GM23338 (cell line): ENCODE results near the gene EGFL7. TPM values are rescaled to one million over a fixed set of nuclear protein-coding genes. Genes with fewer than 3 reads are reported as not detected.

ENCODE experiments used
- ATAC-seq: fragments of 200-7000 bp; cut with Tn5 transposase; 3 replicates; pipeline ENCODE4 v1.9.1; 2020
- DNase-seq: peaks from one replicate; pipeline ENCODE4 v3.0.0-alpha.2; 2015; ENCODE audit warnings: low spot score
- H2AFZ ChIP-seq: fragments of 200-600 bp; sonication (generic); 2 replicates; pipeline ENCODE4 v1.8.0; 2016; ENCODE audit warnings: antibody characterized with exemption, mild to moderate bottlenecking, moderate library complexity
- H3F3A ChIP-seq: fragments of 200-600 bp; sonication (generic); replicated peaks from 2 replicates; pipeline ENCODE4 v1.8.0; 2017; ENCODE audit warnings: antibody characterized with exemption, mixed run types, low read depth
- H3K27ac ChIP-seq: fragments of 200-600 bp; sonication (generic); 2 replicates; pipeline ENCODE4 v1.6.1; 2016; ENCODE audit warnings: low read depth
- H3K27me3 ChIP-seq: fragments of 200-600 bp; sonication (generic); 2 replicates; pipeline ENCODE4 v1.8.0; 2016; ENCODE audit warnings: mild to moderate bottlenecking, mixed run types, moderate library complexity; ENCODE audit not compliant: insufficient read depth
- H3K36me3 ChIP-seq: fragments of 200-600 bp; sonication (generic); 2 replicates; pipeline ENCODE4 v1.8.0; 2016; ENCODE audit warnings: mild to moderate bottlenecking; ENCODE audit not compliant: insufficient read depth
- H3K4me1 ChIP-seq: fragments of 200-600 bp; sonication (generic); 2 replicates; pipeline ENCODE4 v1.8.0; 2016; ENCODE audit warnings: mild to moderate bottlenecking, moderate library complexity; ENCODE audit not compliant: insufficient read depth
- H3K4me2 ChIP-seq: fragments of 200-600 bp; sonication (generic); 2 replicates; pipeline ENCODE4 v1.7.1; 2017; ENCODE audit warnings: mixed run types
- H3K4me3 ChIP-seq: fragments of 200-600 bp; sonication (generic); 2 replicates; pipeline ENCODE4 v1.6.1; 2016; ENCODE audit warnings: mixed run types
- H3K79me2 ChIP-seq: fragments of 200-600 bp; sonication (generic); replicated peaks from 2 replicates; pipeline ENCODE4 v1.8.0; 2017; ENCODE audit warnings: mild to moderate bottlenecking; ENCODE audit not compliant: insufficient read depth
- H3K9me2 ChIP-seq: fragments of 200-600 bp; sonication (generic); 2 replicates; pipeline ENCODE4 v1.8.0; 2017; ENCODE audit not compliant: insufficient read depth
- H4K20me1 ChIP-seq: fragments of 200-600 bp; sonication (generic); replicated peaks from 2 replicates; pipeline ENCODE4 v1.8.0; 2017; ENCODE audit warnings: mild to moderate bottlenecking; ENCODE audit not compliant: insufficient read depth
- H3K27ac Mint-ChIP-seq: 2 replicates; pipeline ENCODE4 v1.8.0; 2020; ENCODE audit warnings: inconsistent platforms, mild to moderate bottlenecking, moderate library complexity, mixed read lengths
- H3K27me3 Mint-ChIP-seq: 3 replicates; pipeline ENCODE4 v1.8.0; 2022; ENCODE audit warnings: low read depth, mild to moderate bottlenecking, moderate library complexity, mixed read lengths, inconsistent platforms; ENCODE audit not compliant: insufficient read depth, poor library complexity
- H3K36me3 Mint-ChIP-seq: 3 replicates; pipeline ENCODE4 v1.8.0; 2021; ENCODE audit warnings: low read depth, mild to moderate bottlenecking, inconsistent platforms, moderate library complexity, mixed read lengths
- H3K4me1 Mint-ChIP-seq: 3 replicates; pipeline ENCODE4 v1.8.0; 2020; ENCODE audit warnings: mild to moderate bottlenecking, inconsistent platforms, mixed read lengths
- H3K4me3 Mint-ChIP-seq: 3 replicates; pipeline ENCODE4 v1.8.0; 2021; ENCODE audit warnings: moderate library complexity, mild to moderate bottlenecking, inconsistent platforms, mixed read lengths
- H3K9me3 Mint-ChIP-seq: 3 replicates; pipeline ENCODE4 v1.8.0; 2020; ENCODE audit warnings: moderate library complexity, mild to moderate bottlenecking, inconsistent platforms, mixed read lengths
- CREB1 ChIP-seq: fragments of 250-450 bp; sonication (Bioruptor Pico); IDR thresholded peaks from 2 replicates; pipeline ENCODE4 v1.5.0; 2020; ENCODE audit warnings: low read depth, mild to moderate bottlenecking, moderate library complexity
- CTCF ChIP-seq, 2 experiments: fragments of 200-600 bp in 1 of 2; sonication (generic) in 1 of 2; conservative IDR thresholded peaks; 2 replicates each; pipeline versions ENCODE4 v1.5.1 to v1.6.1; 2016 to 2017; ENCODE audit warnings: antibody characterized with exemption in 2 of 2, low read depth in 2 of 2, mild to moderate bottlenecking in 2 of 2, moderate library complexity in 1 of 2
- ETS1 ChIP-seq: IDR thresholded peaks from 2 replicates; pipeline ENCODE4 v1.6.1; 2016; ENCODE audit warnings: antibody characterized with exemption
- EZH2 ChIP-seq: fragments of 200-600 bp; sonication (generic); IDR thresholded peaks from one replicate; pipeline ENCODE4 v1.8.0; 2017; ENCODE audit warnings: antibody characterized with exemption, mild to moderate bottlenecking, low read depth; ENCODE audit not compliant: unreplicated experiment
- EZH2phosphoT487 ChIP-seq: fragments of 200-600 bp; sonication (generic); IDR thresholded peaks from one replicate; pipeline ENCODE4 v1.8.1; 2018; ENCODE audit warnings: antibody characterized with exemption; ENCODE audit not compliant: unreplicated experiment
- JUNB ChIP-seq: IDR thresholded peaks from one replicate; pipeline ENCODE4 v1.6.1; 2016; ENCODE audit warnings: antibody characterized with exemption; ENCODE audit not compliant: unreplicated experiment
- NANOG ChIP-seq: IDR thresholded peaks from 2 replicates; pipeline ENCODE4 v1.6.1; 2016; ENCODE audit warnings: antibody characterized with exemption, borderline replicate concordance
- POLR2AphosphoS5 ChIP-seq: IDR thresholded peaks from 2 replicates; pipeline ENCODE4 v1.6.1; 2016; ENCODE audit warnings: antibody characterized with exemption, low read depth
- REST ChIP-seq: IDR thresholded peaks from one replicate; pipeline ENCODE4 v1.6.1; 2018; ENCODE audit warnings: antibody characterized with exemption; ENCODE audit not compliant: unreplicated experiment
- ZNF114 ChIP-seq: fragments of 250-450 bp; sonication (Bioruptor Pico); IDR thresholded peaks from 2 replicates; pipeline ENCODE4 v1.5.0; 2020; ENCODE audit warnings: mild to moderate bottlenecking, moderate library complexity
- ZNF331 ChIP-seq: fragments of 250-450 bp; sonication (Bioruptor Pico); IDR thresholded peaks from 2 replicates; pipeline ENCODE4 v1.5.0; 2020; ENCODE audit warnings: low read depth, mild to moderate bottlenecking, moderate library complexity
- ZNF462 ChIP-seq: fragments of 250-450 bp; sonication (Bioruptor Pico); IDR thresholded peaks from 2 replicates; pipeline ENCODE4 v1.5.0; 2020; ENCODE audit warnings: mild to moderate bottlenecking, moderate library complexity
- polyA plus RNA-seq: library from polyadenylated mRNA; unstranded; fragments of >200 nt; fragmentation: Nextera tagmentation; extraction: Ambion mirVana; gene quantifications from 2 replicates; pipeline ENCODE4 v1.2.1, GENCODE V29; 2016
- total RNA-seq: library from RNA; depleted of rRNA; stranded (reverse); fragments of >200 nt; shearing (Covaris generic); gene quantifications from 2 replicates; pipeline ENCODE4 v1.2.3, GENCODE V29; 2014

The EGFL7 gene
- total and polyA plus RNA-seq, 2 experiments from 2014 or later = 44.4 to 60.8 TPM

GRCh38 chr9:136689108-136689460, 26.4 kb downstream of the EGFL7 start (continued):
- TF ChIP-seq ZNF114 (CRISPR knock-in tag) (no peak), CREB1 (CRISPR knock-in tag) (no peak), ZNF331 (CRISPR knock-in tag) (no peak), JUNB (no peak), EZH2phosphoT487 (no peak), NANOG (no peak), POLR2AphosphoS5 (no peak)

GRCh38 chr9:136690104-136690805, 27.5 kb downstream of the EGFL7 start:
- no peak overlapping the region for H3K4me3 Mint-ChIP-seq
- peaks cover 7% of the 10 kb centered on the region; the same call in 1 of the 2 replicates for H3K79me2 ChIP-seq
- H3K27ac Mint-ChIP-seq = no peak overlapping the region
- DNase-seq (no peak), ATAC-seq (no peak)
- peaks cover 10% of the 10 kb centered on the region; the same call in 2 of the 3 replicates for H3K4me1 Mint-ChIP-seq
- no peaks in the 10 kb centered on the region for H3K9me3 Mint-ChIP-seq
- H3F3A ChIP-seq = 0 out of 2 replicates have a peak, but pooled peaks cover 3% of the 10 kb centered on the region
- H3K27ac ChIP-seq = no peak overlapping the region
- H3K27me3 Mint-ChIP-seq = peaks cover 20% of the 10 kb centered on the region
- H3K9me2 ChIP-seq = no peaks in the 10 kb centered on the region
- H3K4me2 ChIP-seq = no peak overlapping the region
- H3K4me1 ChIP-seq = no peaks in the 10 kb centered on the region; the same call in 1 of the 2 replicates
- TF ChIP-seq ETS1 (no peak), JUNB (no peak), EZH2phosphoT487 (no peak), REST (no peak), CTCF (conservative IDR thresholded peaks at IDR 0.05; ENCODE audit: low read depth in 2 of 2) (no peak), ZNF114 (CRISPR knock-in tag) (no peak), ZNF462 (CRISPR knock-in tag) (no peak), ZNF331 (CRISPR knock-in tag) (no peak), EZH2 (no peak), CREB1 (CRISPR knock-in tag) (no peak)
- no peak overlapping the region for H3K4me3 ChIP-seq
- no peaks in the 10 kb centered on the region for H3K27me3 ChIP-seq
- no peaks in the 10 kb centered on the region for H3K36me3 ChIP-seq
- H3K36me3 Mint-ChIP-seq = no peaks in the 10 kb centered on the region
- no peaks in the 10 kb centered on the region for H4K20me1 ChIP-seq
- H2AFZ ChIP-seq = no peak overlapping the region
